Keratinocyte (primary cell): ENCODE measurements around the gene HECTD2. TPM values are rescaled to one million over a fixed set of nuclear protein-coding genes. Genes with fewer than 3 reads are reported as not detected.

Source experiments
- DNase-seq: peaks from one replicate; pipeline ENCODE4 v3.0.0-alpha.2; 2011; ENCODE audit warnings: low read depth, missing footprints, low spot score
- FAIRE-seq: peaks from 2 replicates; lab custom pipeline; 2011; peaks lifted over from hg19 to GRCh38; lab: Jason Lieb, UNC
- H2AFZ ChIP-seq: 2 replicates; pipeline ENCODE4 v1.6.0; 2012; ENCODE audit warnings: low read length, control low read depth, inconsistent platforms; ENCODE audit not compliant: control insufficient read depth
- H3K27ac ChIP-seq: 2 replicates; pipeline ENCODE4 v1.5.1; 2011; ENCODE audit warnings: low read length; ENCODE audit not compliant: control insufficient read depth, insufficient read depth
- H3K27me3 ChIP-seq: 3 replicates; pipeline ENCODE4 v1.6.0; 2011; ENCODE audit warnings: low read length; ENCODE audit not compliant: control insufficient read depth, insufficient read depth; ENCODE audit errors: extremely low read depth
- H3K36me3 ChIP-seq, 2 experiments: 2 replicates in 1 of 2; 3 replicates in 1 of 2; pipeline ENCODE4 v1.5.1; 2011; ENCODE audit warnings: low read length in 2 of 2, mild to moderate bottlenecking in 1 of 2; ENCODE audit not compliant: control insufficient read depth in 2 of 2, insufficient read depth in 2 of 2; ENCODE audit errors: extremely low read depth in 1 of 2
- H3K4me1 ChIP-seq: 3 replicates; pipeline ENCODE4 v1.5.1; 2011; ENCODE audit warnings: low read length; ENCODE audit not compliant: control insufficient read depth, insufficient read depth; ENCODE audit errors: extremely low read depth
- H3K4me2 ChIP-seq: 3 replicates; pipeline ENCODE4 v1.6.0; 2011; ENCODE audit warnings: low read depth, low read length; ENCODE audit not compliant: control insufficient read depth, insufficient read depth; ENCODE audit errors: extremely low read depth
- H3K4me3 ChIP-seq, 3 experiments: fragments of 200-600 bp in 1 of 3; sonication (generic) in 1 of 3; 2 replicates in 2 of 3; 3 replicates in 1 of 3; pipeline ENCODE4 v1.5.1; 2011 to 2016; ENCODE audit warnings: low read length in 3 of 3, mild to moderate bottlenecking in 3 of 3, control low read depth in 2 of 3, inconsistent platforms in 1 of 3, low read depth in 1 of 3, mixed read lengths in 1 of 3, mixed run types in 1 of 3, moderate library complexity in 1 of 3; ENCODE audit not compliant: control insufficient read depth in 2 of 3, insufficient read depth in 2 of 3; ENCODE audit errors: extremely low read depth in 1 of 3
- H3K79me2 ChIP-seq: 2 replicates; pipeline ENCODE4 v1.6.0; 2012; ENCODE audit warnings: low read length; ENCODE audit not compliant: control insufficient read depth, insufficient read depth
- H3K9ac ChIP-seq: 3 replicates; pipeline ENCODE4 v1.6.0; 2011; ENCODE audit warnings: low read length; ENCODE audit not compliant: control insufficient read depth, insufficient read depth; ENCODE audit errors: extremely low read depth
- H3K9me1 ChIP-seq: 3 replicates; pipeline ENCODE4 v1.6.0; 2011; ENCODE audit warnings: low read length; ENCODE audit not compliant: control insufficient read depth, insufficient read depth; ENCODE audit errors: extremely low read depth
- H3K9me3 ChIP-seq: 2 replicates; pipeline ENCODE4 v1.5.1; 2012; ENCODE audit warnings: low read depth, low read length; ENCODE audit not compliant: control insufficient read depth
- H4K20me1 ChIP-seq: 3 replicates; pipeline ENCODE4 v1.6.0; 2011; ENCODE audit warnings: low read length; ENCODE audit not compliant: control insufficient read depth, insufficient read depth; ENCODE audit errors: extremely low read depth
- EZH2 ChIP-seq: IDR thresholded peaks from one replicate; pipeline ENCODE4 v1.6.1; 2012; ENCODE audit warnings: inconsistent platforms, mild to moderate bottlenecking, low read length, moderate library complexity
- dilution Hi-C: fragments of 300-500 bp; cut with MboI; formaldehyde crosslinking; loops from one replicate; pipeline ENCODE4 v1.7.0; 2020; ENCODE audit warnings: low sequenced_read_pairs; ENCODE audit not compliant: extremely low pct_ligation_motif_present
- polyA plus RNA-seq, 5 experiments: library from polyadenylated mRNA; depleted of rRNA in 3 of 5; stranded (reverse) in 3 of 5; stranded (forward) in 1 of 5; unstranded in 1 of 5; fragments of >200 nt; gene quantifications; 1 replicate in 1 of 5; 2 replicates in 3 of 5; 3 replicates in 1 of 5; pipeline versions ENCODE4 v1.2.1 to v1.2.3, GENCODE V29; 2011 to 2012; ENCODE audit warnings: missing spikeins in 2 of 5, low read depth in 1 of 5, low replicate concordance in 1 of 5
- TF ChIP-seq, protein P1 (sequence below), 3 experiments: IDR thresholded peaks in 1 of 3; conservative IDR thresholded peaks in 1 of 3; optimal IDR thresholded peaks in 1 of 3; 2 replicates in 2 of 3; 3 replicates in 1 of 3; pipeline versions ENCODE3 to v1.5.1; 2011; ENCODE audit warnings: low read length in 3 of 3, mild to moderate bottlenecking in 3 of 3, moderate library complexity in 2 of 3, control low read depth in 1 of 3, inconsistent platforms in 1 of 3; ENCODE audit not compliant: insufficient read depth in 2 of 3; ENCODE audit errors: extremely low read depth in 1 of 3

Gene HECTD2
- polyA plus RNA-seq, 1 donor (not counting 4 experiments of a cell fraction or from before 2014, with no cell fraction given) = 2.2 TPM

DNA sequence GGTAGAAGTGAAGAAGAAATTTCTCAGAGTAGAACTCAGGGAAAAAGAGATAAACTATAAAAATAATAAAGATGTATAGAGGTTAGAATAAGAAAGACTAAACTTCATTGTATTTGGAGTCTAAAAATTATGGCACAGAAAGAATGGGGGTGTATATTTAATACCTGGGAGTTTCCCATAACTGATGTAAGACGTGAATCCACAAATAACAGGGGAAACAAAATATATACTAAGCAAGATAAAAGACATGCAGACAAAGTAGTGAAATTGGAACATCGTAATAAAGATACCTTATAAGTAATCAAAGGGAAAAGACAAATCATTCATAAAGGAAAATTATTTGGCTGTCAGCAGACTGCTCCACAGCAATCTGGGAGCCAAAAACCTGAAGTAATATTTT, 62.8 kb downstream of the HECTD2 start:
- H3K27me3 ChIP-seq = no peaks in the 10 kb centered on the region
- dilution Hi-C loops = no loop called here
- no peaks in the 10 kb centered on the region for H3K4me1 ChIP-seq
- no peak overlapping the region for H2AFZ ChIP-seq
- no peak for FAIRE-seq
- DNase-seq = no peak
- no peaks in the 10 kb centered on the region for H4K20me1 ChIP-seq
- TF ChIP-seq, protein P1, sequence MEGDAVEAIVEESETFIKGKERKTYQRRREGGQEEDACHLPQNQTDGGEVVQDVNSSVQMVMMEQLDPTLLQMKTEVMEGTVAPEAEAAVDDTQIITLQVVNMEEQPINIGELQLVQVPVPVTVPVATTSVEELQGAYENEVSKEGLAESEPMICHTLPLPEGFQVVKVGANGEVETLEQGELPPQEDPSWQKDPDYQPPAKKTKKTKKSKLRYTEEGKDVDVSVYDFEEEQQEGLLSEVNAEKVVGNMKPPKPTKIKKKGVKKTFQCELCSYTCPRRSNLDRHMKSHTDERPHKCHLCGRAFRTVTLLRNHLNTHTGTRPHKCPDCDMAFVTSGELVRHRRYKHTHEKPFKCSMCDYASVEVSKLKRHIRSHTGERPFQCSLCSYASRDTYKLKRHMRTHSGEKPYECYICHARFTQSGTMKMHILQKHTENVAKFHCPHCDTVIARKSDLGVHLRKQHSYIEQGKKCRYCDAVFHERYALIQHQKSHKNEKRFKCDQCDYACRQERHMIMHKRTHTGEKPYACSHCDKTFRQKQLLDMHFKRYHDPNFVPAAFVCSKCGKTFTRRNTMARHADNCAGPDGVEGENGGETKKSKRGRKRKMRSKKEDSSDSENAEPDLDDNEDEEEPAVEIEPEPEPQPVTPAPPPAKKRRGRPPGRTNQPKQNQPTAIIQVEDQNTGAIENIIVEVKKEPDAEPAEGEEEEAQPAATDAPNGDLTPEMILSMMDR (optimal IDR thresholded peaks at IDR 0.05 in 1 of 3, IDR thresholded peaks at IDR 0.05 in 1 of 3, conservative IDR thresholded peaks at IDR 0.05 in 1 of 3; ENCODE audit: extremely low read depth in 1 of 3, insufficient read depth in 2 of 3, low read length in 3 of 3) = no peak
- TF ChIP-seq EZH2 = no peak
- no peaks in the 10 kb centered on the region for H3K9me3 ChIP-seq
- no peaks in the 10 kb centered on the region for H3K79me2 ChIP-seq
- H3K4me2 ChIP-seq = no peak overlapping the region
- no peaks in the 10 kb centered on the region for H3K36me3 ChIP-seq
- H3K9ac ChIP-seq = no peak overlapping the region
- H3K9me1 ChIP-seq = no peaks in the 10 kb centered on the region
- H3K4me3 ChIP-seq = no peak overlapping the region
- no peak overlapping the region for H3K27ac ChIP-seq

DNA sequence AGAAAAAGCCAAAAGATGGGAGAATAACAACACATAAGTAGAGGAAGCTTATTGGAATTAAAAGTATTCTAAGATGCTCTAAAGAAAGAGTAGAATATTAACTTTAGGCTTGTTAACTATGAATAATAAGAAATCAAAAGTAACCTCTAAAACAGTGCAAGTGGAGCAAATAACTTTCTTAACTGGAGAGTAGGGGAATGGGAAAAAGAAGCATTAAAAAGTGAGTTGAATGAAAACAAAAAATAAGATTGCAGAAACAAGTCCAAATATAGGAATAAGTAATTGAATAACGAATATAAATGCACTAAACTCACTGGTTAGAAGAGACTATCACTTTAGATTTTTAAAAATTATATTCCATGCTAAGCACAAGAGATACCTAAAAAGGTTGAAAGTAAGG, 63.9 kb downstream of the HECTD2 start:
- H3K4me1 ChIP-seq = no peaks in the 10 kb centered on the region
- H3K4me2 ChIP-seq = no peak overlapping the region
- H2AFZ ChIP-seq = no peak overlapping the region
- no peaks in the 10 kb centered on the region for H3K9me3 ChIP-seq
- no peaks in the 10 kb centered on the region for H4K20me1 ChIP-seq
- no peak for TF ChIP-seq EZH2
- TF ChIP-seq, protein P1 (optimal IDR thresholded peaks at IDR 0.05 in 1 of 3, IDR thresholded peaks at IDR 0.05 in 1 of 3, conservative IDR thresholded peaks at IDR 0.05 in 1 of 3; ENCODE audit: extremely low read depth in 1 of 3, insufficient read depth in 2 of 3, low read length in 3 of 3) = no peak
- dilution Hi-C loops = no loop called here
- H3K9me1 ChIP-seq = no peaks in the 10 kb centered on the region
- H3K79me2 ChIP-seq = no peaks in the 10 kb centered on the region
- no peak for DNase-seq
- no peak overlapping the region for H3K4me3 ChIP-seq
- H3K27ac ChIP-seq = no peak overlapping the region
- no peaks in the 10 kb centered on the region for H3K27me3 ChIP-seq
- no peak overlapping the region for H3K9ac ChIP-seq
- no peak for FAIRE-seq
- H3K36me3 ChIP-seq = no peaks in the 10 kb centered on the region
